Stimulated activated CD4-positive, alpha-beta T cell treated with anti-CD3 and anti-CD28 coated beads, TNF-alpha, amount 100 ng/mL, for 24 hours (primary cell): ENCODE measurements around the gene AWAT1.
A peak's percentile ranks its signal among the peaks of the same experiment; 100 is the strongest.
"Not testable (repeated sequence)": the region's sequence is repeated elsewhere in the genome, so short reads cannot be mapped to it uniquely, and the experiment has no call there.

ENCODE experiments used
- DNase-seq, 3 experiments: peaks; one replicate each; pipeline ENCODE4 v3.0.0-alpha.2; 2020; ENCODE audit warnings: low read depth in 3 of 3

Gene AWAT1

GRCh38 chrX:70262952-70263567 is 28.6 kb downstream of the AWAT1 start:
- DNase-seq, result peak in 2 of 3 experiments; percentile 1 to 19

GRCh38 chrX:70264784-70265183 is 30.3 kb downstream of the AWAT1 start:
- DNase-seq, result no peak

DNA sequence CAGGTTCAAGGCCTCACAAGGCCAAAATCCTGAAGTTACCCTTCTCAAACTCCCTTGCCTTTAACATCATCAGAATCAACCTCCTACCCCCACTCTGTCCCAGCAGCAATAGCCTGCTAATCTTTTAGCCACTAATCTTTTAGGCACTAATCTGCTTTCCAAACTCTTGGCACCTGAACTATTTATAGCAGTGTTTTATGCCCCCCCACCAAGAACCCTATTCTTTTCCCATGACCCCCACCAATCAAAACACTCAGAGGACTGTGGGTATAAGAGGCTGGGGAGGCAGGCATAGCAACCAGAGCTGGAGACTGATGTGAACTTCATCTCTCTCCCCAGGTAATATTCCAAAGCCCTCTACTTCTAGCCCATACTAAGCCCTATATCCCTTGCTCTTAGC is 33.6 kb downstream of the AWAT1 start, which contains the start of gene ARR3:
ARR3 (plus strand) TSS at position 301 of the 400 bp plus-strand sequence. CDS start 1,052 bp downstream, outside the sequence.
- no peak for DNase-seq

GRCh38 chrX:70274029-70274428 is 39.6 kb downstream of the AWAT1 start:
- not testable (repeated sequence) for DNase-seq

DNA sequence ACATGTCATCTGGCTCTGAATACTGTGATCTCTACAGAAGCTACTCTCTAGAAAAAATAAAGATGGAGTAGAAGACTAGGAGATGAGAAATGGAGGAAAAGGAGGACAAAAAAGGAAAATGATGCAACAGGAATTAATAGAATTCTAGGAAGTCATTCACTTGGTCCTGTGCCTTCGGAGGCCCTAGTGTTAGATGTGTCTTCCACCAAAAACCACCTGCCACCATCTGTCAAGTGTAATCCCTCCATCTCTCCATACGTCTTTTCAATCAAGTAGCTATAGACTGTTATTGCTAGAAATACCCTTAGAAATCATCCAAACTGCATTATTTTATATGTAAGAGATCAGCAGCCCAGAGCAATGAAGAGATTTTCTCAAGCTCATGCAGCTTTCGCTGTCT is 44.6 kb downstream of the AWAT1 start:
- DNase-seq, result no peak

- no peak for DNase-seq
Observed at GRCh38 chrX:70280573-70280972, 46.1 kb downstream of the AWAT1 start.

DNA sequence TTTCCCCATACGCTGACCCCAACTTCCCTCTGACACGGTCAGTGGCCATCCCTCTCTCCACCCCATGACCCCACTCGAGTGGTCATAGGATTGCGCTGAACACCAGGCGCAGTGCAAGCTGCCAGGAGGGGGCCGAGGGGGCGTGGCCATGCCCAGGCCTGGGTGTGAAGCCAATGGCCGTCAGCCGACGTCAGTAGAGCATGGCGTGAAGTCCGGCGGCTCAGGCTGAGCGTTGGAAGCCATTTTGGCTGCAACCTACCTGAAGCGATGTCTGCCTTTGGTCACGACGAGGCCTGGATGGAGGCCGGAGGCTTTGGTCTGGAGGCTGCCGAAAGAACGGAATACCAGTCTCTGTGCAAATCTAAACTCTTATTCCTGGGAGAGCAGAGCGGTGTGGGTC is 47.5 kb downstream of the AWAT1 start, which contains the start of gene RAB41:
RAB41 (plus strand) TSS at position 222 of the 400 bp plus-strand sequence; CDS start at position 268, 46 bp downstream.
- no peak for DNase-seq

GRCh38 chrX:70289168-70289792 is 54.8 kb downstream of the AWAT1 start:
- no peak for DNase-seq
